Neural progenitor cell (in vitro differentiated cells): ENCODE data around the gene PDGFD. TPM values are rescaled to one million over a fixed set of nuclear protein-coding genes. Genes with fewer than 3 reads are reported as not detected.

Experiments
- DNase-seq: peaks from one replicate; pipeline ENCODE4 v3.0.0-alpha.2; 2016; ENCODE audit warnings: low spot score
- H2AFZ ChIP-seq: fragments of 200-600 bp; sonication (generic); replicated peaks from 2 replicates; pipeline ENCODE4 v1.6.1; 2016; ENCODE audit warnings: antibody characterized with exemption
- H3F3A ChIP-seq: fragments of 200-600 bp; sonication (generic); 2 replicates; pipeline ENCODE4 v1.6.1; 2016; ENCODE audit warnings: antibody characterized with exemption, low read depth
- H3K27ac ChIP-seq: fragments of 200-600 bp; sonication (generic); 2 replicates; pipeline ENCODE4 v1.5.1; 2016; ENCODE audit warnings: mild to moderate bottlenecking
- H3K27me3 ChIP-seq: fragments of 200-600 bp; sonication (generic); 2 replicates; pipeline ENCODE4 v1.6.1; 2016; ENCODE audit warnings: mild to moderate bottlenecking, moderate library complexity
- H3K36me3 ChIP-seq: fragments of 200-600 bp; sonication (generic); 2 replicates; pipeline ENCODE4 v1.5.1; 2016
- H3K4me1 ChIP-seq: fragments of 200-600 bp; sonication (generic); 2 replicates; pipeline ENCODE4 v1.6.1; 2016; ENCODE audit warnings: mixed run types
- H3K4me2 ChIP-seq: fragments of 200-600 bp; sonication (generic); 2 replicates; pipeline ENCODE4 v1.6.1; 2016
- H3K4me3 ChIP-seq: fragments of 200-600 bp; sonication (generic); 2 replicates; pipeline ENCODE4 v1.5.1; 2016
- H3K79me2 ChIP-seq: fragments of 200-600 bp; sonication (generic); 2 replicates; pipeline ENCODE4 v1.6.1; 2016; ENCODE audit warnings: low read depth
- H3K9ac ChIP-seq: fragments of 200-600 bp; sonication (generic); 2 replicates; pipeline ENCODE4 v1.6.1; 2016
- H3K9me3 ChIP-seq: fragments of 200-600 bp; sonication (generic); 2 replicates; pipeline ENCODE4 v1.5.1; 2016; ENCODE audit warnings: low read depth
- H4K20me1 ChIP-seq: fragments of 200-600 bp; sonication (generic); 2 replicates; pipeline ENCODE4 v1.6.1; 2016; ENCODE audit warnings: low read depth
- H3K27ac Mint-ChIP-seq: 3 replicates; pipeline ENCODE4 v1.8.0; 2021; ENCODE audit warnings: mixed read lengths
- H3K27me3 Mint-ChIP-seq: 2 replicates; pipeline ENCODE4 v1.8.0; 2022; ENCODE audit warnings: low read depth, mild to moderate bottlenecking, inconsistent platforms, moderate library complexity, mixed read lengths; ENCODE audit not compliant: insufficient read depth
- H3K36me3 Mint-ChIP-seq: 3 replicates; pipeline ENCODE4 v1.8.0; 2021; ENCODE audit warnings: mixed read lengths
- H3K4me1 Mint-ChIP-seq: 3 replicates; pipeline ENCODE4 v1.8.0; 2021; ENCODE audit warnings: mixed read lengths
- H3K4me3 Mint-ChIP-seq: 3 replicates; pipeline ENCODE4 v1.8.0; 2021; ENCODE audit warnings: mild to moderate bottlenecking, moderate library complexity, mixed read lengths
- H3K9me3 Mint-ChIP-seq: 3 replicates; pipeline ENCODE4 v1.8.0; 2020; ENCODE audit warnings: mixed read lengths
- CTCF ChIP-seq: fragments of 200-600 bp; sonication (generic); IDR thresholded peaks from 2 replicates; pipeline ENCODE4 v1.5.1; 2017; ENCODE audit warnings: antibody characterized with exemption, mild to moderate bottlenecking
- EZH2 ChIP-seq: fragments of 200-600 bp; sonication (generic); IDR thresholded peaks from 2 replicates; pipeline ENCODE4 v1.6.1; 2017; ENCODE audit warnings: antibody characterized with exemption, mild to moderate bottlenecking, moderate library complexity
- EZH2phosphoT487 ChIP-seq: fragments of 200-600 bp; sonication (generic); IDR thresholded peaks from 2 replicates; pipeline ENCODE4 v1.6.1; 2017; ENCODE audit warnings: antibody characterized with exemption
- total RNA-seq: library from RNA; depleted of rRNA; stranded (reverse); fragments of >200 nt; gene quantifications from 2 replicates; pipeline ENCODE4 v1.2.3, GENCODE V29; 2015; ENCODE audit warnings: low replicate concordance

PDGFD gene
- total RNA-seq, 1 donor from 2014 or later, result 3.7 TPM

GRCh38 chr11:104098555-104098954 lies 65.4 kb downstream of the PDGFD start:
- Histone ChIP-seq H3K36me3 (no peaks in the 10 kb centered on the region), H3K27me3 (no peaks in the 10 kb centered on the region), H3K79me2 (no peaks in the 10 kb centered on the region), H2AFZ (no peak overlapping the region), H3K4me2 (no peak overlapping the region), H3F3A (no peaks in the 10 kb centered on the region), H3K9ac (no peak overlapping the region), H4K20me1 (no peaks in the 10 kb centered on the region), H3K27ac (no peak overlapping the region), H3K9me3 (no peaks in the 10 kb centered on the region), H3K4me1 (no peaks in the 10 kb centered on the region), H3K4me3 (no peak overlapping the region)
- Mint-ChIP-seq H3K4me3 (no peak overlapping the region), H3K4me1 (peaks cover 7% of the 10 kb centered on the region), H3K27me3 (peaks cover 2% of the 10 kb centered on the region), H3K36me3 (no peaks in the 10 kb centered on the region), H3K9me3 (peaks cover 8% of the 10 kb centered on the region), H3K27ac (no peak overlapping the region)
- TF ChIP-seq CTCF (no peak), EZH2 (no peak), EZH2phosphoT487 (no peak)
- no peak for DNase-seq

- Histone ChIP-seq H3K9ac (no peak overlapping the region), H3K27me3 (no peaks in the 10 kb centered on the region), H3F3A (no peaks in the 10 kb centered on the region), H2AFZ (no peak overlapping the region), H4K20me1 (no peaks in the 10 kb centered on the region), H3K36me3 (no peaks in the 10 kb centered on the region), H3K79me2 (no peaks in the 10 kb centered on the region), H3K4me2 (no peak overlapping the region), H3K4me3 (no peak overlapping the region), H3K27ac (no peak overlapping the region), H3K9me3 (no peaks in the 10 kb centered on the region), H3K4me1 (no peaks in the 10 kb centered on the region)
- Mint-ChIP-seq H3K4me1 (peaks cover 7% of the 10 kb centered on the region), H3K27me3 (peaks cover 2% of the 10 kb centered on the region), H3K9me3 (peaks cover 8% of the 10 kb centered on the region), H3K36me3 (no peaks in the 10 kb centered on the region), H3K27ac (no peak overlapping the region), H3K4me3 (no peak overlapping the region)
- DNase-seq, result no peak
- TF ChIP-seq EZH2phosphoT487, result no peak
- no peak for TF ChIP-seq EZH2
- no peak for TF ChIP-seq CTCF
Observed at GRCh38 chr11:104098132-104098531, 65.8 kb downstream of the PDGFD start.

GRCh38 chr11:104096900-104097299 lies 67.0 kb downstream of the PDGFD start:
- Mint-ChIP-seq H3K27me3 (peaks cover 2% of the 10 kb centered on the region), H3K4me1 (peaks cover 7% of the 10 kb centered on the region), H3K27ac (peak overlapping the region; percentile 33), H3K9me3 (peaks cover 8% of the 10 kb centered on the region), H3K36me3 (no peaks in the 10 kb centered on the region), H3K4me3 (no peak overlapping the region)
- H3K9ac ChIP-seq, result no peak overlapping the region
- H3K79me2 ChIP-seq, result no peaks in the 10 kb centered on the region
- no peaks in the 10 kb centered on the region for H3K4me1 ChIP-seq
- no peak for TF ChIP-seq EZH2
- no peak for TF ChIP-seq CTCF
- TF ChIP-seq EZH2phosphoT487, result no peak
- H4K20me1 ChIP-seq, result no peaks in the 10 kb centered on the region
- DNase-seq, result no peak
- no peaks in the 10 kb centered on the region for H3K36me3 ChIP-seq
- no peak overlapping the region for H3K4me3 ChIP-seq
- H3K4me2 ChIP-seq, result no peak overlapping the region
- no peaks in the 10 kb centered on the region for H3F3A ChIP-seq
- H3K9me3 ChIP-seq, result no peaks in the 10 kb centered on the region
- no peak overlapping the region for H3K27ac ChIP-seq
- H3K27me3 ChIP-seq, result no peaks in the 10 kb centered on the region
- no peak overlapping the region for H2AFZ ChIP-seq
